GM12878 (cell line): ENCODE measurements around the gene BECN2. TPM values are rescaled to one million over a fixed set of nuclear protein-coding genes. Genes with fewer than 3 reads are reported as not detected.

Source experiments
- ATAC-seq: fragments of 200-7000 bp; cut with Tn5 transposase; 3 replicates; pipeline ENCODE4 v1.9.1; 2020; ENCODE audit warnings: mild to moderate bottlenecking, moderate library complexity
- BruUV-seq: library from RNA; stranded (reverse); fragments of 400-500 nt; replicated peaks from 2 replicates; lab custom pipeline; 2021; lab: Mats Ljungman, UMichigan
- CTCF ChIA-PET: fragments of 300-600 bp; sonication (Branson Sonifier 250); formaldehyde crosslinking; extraction: SDS; loops from one replicate; lab custom pipeline; 2021; ENCODE audit warnings: inconsistent platforms; lab: Yijun Ruan, JAX
- POLR2A ChIA-PET: fragments of 350-600 bp; formaldehyde crosslinking; extraction: SDS; loops from one replicate; lab custom pipeline; 2021; ENCODE audit warnings: inconsistent platforms; lab: Charles Lee
- RAD21 ChIA-PET: fragments of 300-600 bp; sonication (Branson Sonifier 250); formaldehyde crosslinking; loops from one replicate; lab custom pipeline; 2023; ENCODE audit warnings: antibody characterized with exemption; ENCODE audit not compliant: unreplicated experiment; lab: Charles Lee
- SMC1A ChIA-PET: fragments of 300-600 bp; sonication (Branson Sonifier 250); formaldehyde crosslinking; loops from one replicate; lab custom pipeline; 2023; ENCODE audit not compliant: unreplicated experiment, uncharacterized antibody; lab: Charles Lee
- DNase-seq: peaks from one replicate; pipeline ENCODE4 v3.0.0-alpha.2; 2011; ENCODE audit warnings: low read depth, low spot score
- FAIRE-seq: peaks from 3 replicates; lab custom pipeline; 2011; peaks lifted over from hg19 to GRCh38; lab: Jason Lieb, UNC
- H2AFZ ChIP-seq: 2 replicates; pipeline ENCODE4 v1.6.0; 2011; ENCODE audit warnings: low read depth, low read length, control low read depth; ENCODE audit not compliant: control insufficient read depth
- H3K27ac ChIP-seq: 2 replicates; pipeline ENCODE4 v1.5.1; 2011; ENCODE audit warnings: control low read depth; ENCODE audit not compliant: control insufficient read depth, insufficient read depth
- H3K27me3 ChIP-seq, 2 experiments: replicated peaks in 1 of 2; 2 replicates each; pipeline versions ENCODE4 v1.6.0 to v1.6.1; 2011; ENCODE audit warnings: low read length in 1 of 2; ENCODE audit not compliant: control insufficient read depth in 2 of 2, insufficient read depth in 2 of 2
- H3K36me3 ChIP-seq, 2 experiments: 2 replicates each; pipeline ENCODE4 v1.5.1; 2011; ENCODE audit warnings: low read length in 1 of 2; ENCODE audit not compliant: control insufficient read depth in 2 of 2, insufficient read depth in 2 of 2
- H3K4me1 ChIP-seq: 2 replicates; pipeline ENCODE4 v1.6.1; 2011; ENCODE audit warnings: mild to moderate bottlenecking, low read length, moderate library complexity, mixed read lengths; ENCODE audit not compliant: control insufficient read depth, insufficient read depth
- H3K4me2 ChIP-seq: 2 replicates; pipeline ENCODE4 v1.6.0; 2011; ENCODE audit warnings: control low read depth; ENCODE audit not compliant: control insufficient read depth, insufficient read depth
- H3K4me3 ChIP-seq: fragments of 200-600 bp; sonication (generic); 2 replicates; pipeline ENCODE4 v1.5.1; 2016
- H3K79me2 ChIP-seq: 2 replicates; pipeline ENCODE4 v1.6.0; 2011; ENCODE audit warnings: low read length; ENCODE audit not compliant: control insufficient read depth, insufficient read depth
- H3K9ac ChIP-seq: 2 replicates; pipeline ENCODE4 v1.8.0; 2011; ENCODE audit warnings: low read length, control low read depth, mixed read lengths; ENCODE audit not compliant: control insufficient read depth, insufficient read depth
- H3K9me3 ChIP-seq: replicated peaks from 3 replicates; pipeline ENCODE4 v1.5.1; 2011; ENCODE audit warnings: mild to moderate bottlenecking, low read length; ENCODE audit not compliant: control insufficient read depth, insufficient read depth
- H4K20me1 ChIP-seq: 2 replicates; pipeline ENCODE4 v1.6.0; 2011; ENCODE audit not compliant: control insufficient read depth, insufficient read depth
- ATF7 ChIP-seq: fragments of 450-650 bp; IDR thresholded peaks from 2 replicates; pipeline ENCODE4 v1.6.1; 2016; ENCODE audit warnings: low read depth, mild to moderate bottlenecking
- BCL3 ChIP-seq: IDR thresholded peaks from 2 replicates; pipeline ENCODE4 v1.6.1; 2011; ENCODE audit warnings: borderline replicate concordance, low read depth, mild to moderate bottlenecking, moderate library complexity, low read length; ENCODE audit not compliant: insufficient read depth, poor library complexity, severe bottlenecking
- FOS ChIP-seq: IDR thresholded peaks from 3 replicates; pipeline ENCODE4 v1.6.1; 2011; ENCODE audit warnings: borderline replicate concordance; ENCODE audit not compliant: insufficient read length; ENCODE audit errors: extremely low read depth
- GATAD2B ChIP-seq: fragments of 450-650 bp; conservative IDR thresholded peaks from 2 replicates; pipeline ENCODE4 v1.6.1; 2017; ENCODE audit warnings: low read depth, mild to moderate bottlenecking, moderate library complexity
- IRF5 ChIP-seq: fragments of 450-650 bp; IDR thresholded peaks from 2 replicates; pipeline ENCODE4 v1.6.1; 2017; ENCODE audit warnings: borderline replicate concordance
- KAT2A ChIP-seq: conservative IDR thresholded peaks from 2 replicates; pipeline ENCODE4 v1.6.1; 2011; ENCODE audit warnings: low read depth, low read length; ENCODE audit not compliant: control insufficient read depth
- NKRF ChIP-seq: fragments of 450-650 bp; conservative IDR thresholded peaks from 2 replicates; pipeline ENCODE4 v1.6.1; 2017; ENCODE audit warnings: mild to moderate bottlenecking, moderate library complexity
- SMAD5 ChIP-seq: IDR thresholded peaks from 2 replicates; pipeline ENCODE4 v1.6.1; 2016; ENCODE audit warnings: antibody characterized with exemption, low read depth
- SPI1 ChIP-seq: IDR thresholded peaks from 2 replicates; pipeline ENCODE4 v1.6.1; 2011; ENCODE audit warnings: low read depth, mild to moderate bottlenecking, low read length, moderate library complexity, borderline replicate concordance; ENCODE audit not compliant: insufficient read depth
- ZSCAN29 ChIP-seq: fragments of 450-650 bp; IDR thresholded peaks from 2 replicates; pipeline ENCODE4 v1.6.1; 2017; ENCODE audit warnings: mild to moderate bottlenecking, moderate library complexity
- WGBS: methylation state at CpG from one replicate; pipeline ENCODE4 v1.1.6; 2016; ENCODE audit warnings: low lambda C conversion rate; ENCODE audit not compliant: insufficient replicate concordance, insufficient coverage; ENCODE audit errors: missing lambda C conversion rate; 5-methylcytosine and 5-hydroxymethylcytosine counted together
- in situ Hi-C: fragments of 300-500 bp; cut with MboI; formaldehyde crosslinking; loops from 9 replicates; pipeline ENCODE4 v1.14.3; 2018; ENCODE audit warnings: mixed read lengths
- intact Hi-C: fragments of 100-400 bp; cut with micrococcal nuclease; formaldehyde crosslinking; loops from one replicate; pipeline ENCODE4 v1.14.2; 2022; ENCODE audit not compliant: unreplicated experiment
- polyA plus RNA-seq, 11 experiments: library from polyadenylated mRNA; depleted of rRNA in 4 of 11; unstranded in 6 of 11; stranded (reverse) in 5 of 11; fragments of >200 nt; fragmentation: Nextera tagmentation in 4 of 11; fragmentation: Illumina TruSeq in 1 of 11; extraction: Ambion mirVana in 4 of 11; extraction: Trizol in 1 of 11; gene quantifications; 1 replicate in 1 of 11; 2 replicates in 10 of 11; pipeline versions ENCODE4 v1.2.1 to v1.2.3, GENCODE V29; 2011 to 2016; ENCODE audit warnings: inconsistent platforms in 2 of 11, missing spikeins in 2 of 11, low read depth in 1 of 11
- total RNA-seq, 4 experiments: library from RNA; depleted of rRNA in 3 of 4; stranded (reverse); fragments of >200 nt in 3 of 4; fragmentation: Illumina TruSeq in 1 of 4; extraction: Trizol in 1 of 4; gene quantifications; 2 replicates each; pipeline versions ENCODE4 v1.2.1 to v1.2.3, GENCODE V29; 2013 to 2021

BECN2 gene
- total and polyA plus RNA-seq, 10 of the 15 experiments (the other 5 are each of a cell fraction or from before 2014, with no cell fraction given) = not detected

GRCh38 chr1:241917487-241917886 lies 40.1 kb upstream of the BECN2 start:
- in situ Hi-C loops = no loop called here
- 78% methylated on average over 12 of the region's 12 CpGs for whole genome bisulfite sequencing
- H2AFZ ChIP-seq = no peak overlapping the region
- H3K9me3 ChIP-seq = no peaks in the 10 kb centered on the region
- POLR2A ChIA-PET = no interaction called here
- no peaks in the 10 kb centered on the region for H3K27me3 ChIP-seq
- no peaks in the 10 kb centered on the region for H3K36me3 ChIP-seq
- DNase-seq = no peak
- SMC1A ChIA-PET = no interaction called here
- no peak for TF ChIP-seq IRF5
- TF ChIP-seq SPI1 = no peak
- no peak for TF ChIP-seq ZSCAN29
- no peak for TF ChIP-seq GATAD2B
- TF ChIP-seq ATF7 = no peak
- TF ChIP-seq NKRF = no peak
- no peak for TF ChIP-seq KAT2A
- TF ChIP-seq FOS = no peak
- no peak for TF ChIP-seq BCL3
- no peak for TF ChIP-seq SMAD5
- FAIRE-seq = no peak
- intact Hi-C loops = no loop called here
- CTCF ChIA-PET = no interaction called here
- no peak for ATAC-seq
- RAD21 ChIA-PET = interaction anchor here (0.6 kb wide), 1 partner anchor 32 kb away, joined by 5 read pairs; no protein-coding TSS in a partner anchor
- H3K79me2 ChIP-seq = no peaks in the 10 kb centered on the region
- BruUV-seq = no TSS peak
- H3K27ac ChIP-seq = no peak overlapping the region
- no peak overlapping the region for H3K9ac ChIP-seq
- no peak overlapping the region for H3K4me2 ChIP-seq
- no peaks in the 10 kb centered on the region for H4K20me1 ChIP-seq
- no peak overlapping the region for H3K4me3 ChIP-seq
- H3K4me1 ChIP-seq = no peaks in the 10 kb centered on the region
